GM21390 (cell line): ENCODE measurements around the gene HIRA.
"Not testable (repeated sequence)": the region's sequence is repeated elsewhere in the genome, so short reads cannot be mapped to it uniquely, and the experiment has no call there.

ENCODE experiments used
- ATAC-seq: cut with Tn5 transposase; IDR thresholded peaks from one replicate; pipeline ENCODE4 v1.9.1; 2021; ENCODE audit not compliant: unreplicated experiment

HIRA gene

GRCh38 chr22:19331474-19331873 is 100.1 kb downstream of the HIRA start:
- ATAC-seq, result no peak

DNA sequence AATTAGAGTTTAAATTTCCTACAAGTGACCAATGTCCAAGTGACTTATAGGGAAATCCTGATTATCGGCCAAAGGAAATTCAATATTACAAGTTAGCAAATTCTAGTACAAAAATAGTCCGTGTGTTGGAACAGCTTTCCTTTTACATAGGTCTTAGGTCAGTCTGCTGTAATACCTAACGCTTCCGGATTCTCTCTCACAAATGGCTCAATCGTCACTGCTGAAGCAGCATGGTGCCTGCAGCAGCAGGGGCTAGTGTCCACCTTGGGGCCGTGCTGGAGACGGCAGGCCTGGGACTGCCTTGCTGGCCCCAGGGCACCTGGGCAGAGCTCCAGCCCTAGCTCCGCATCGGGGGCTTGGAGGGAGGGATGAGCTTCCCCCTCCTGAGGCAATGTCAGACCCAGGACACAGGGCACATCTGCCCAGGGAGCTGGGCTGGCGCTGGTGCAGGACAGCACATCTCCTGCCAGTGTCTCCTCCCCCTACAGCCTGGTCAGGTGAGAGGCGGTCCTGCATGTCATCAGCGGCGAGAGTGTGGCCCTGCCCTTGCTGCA is 100.6 kb downstream of the HIRA start:
- no peak for ATAC-seq

GRCh38 chr22:19330205-19330604 is 101.3 kb downstream of the HIRA start:
- ATAC-seq, result not testable (repeated sequence)

DNA sequence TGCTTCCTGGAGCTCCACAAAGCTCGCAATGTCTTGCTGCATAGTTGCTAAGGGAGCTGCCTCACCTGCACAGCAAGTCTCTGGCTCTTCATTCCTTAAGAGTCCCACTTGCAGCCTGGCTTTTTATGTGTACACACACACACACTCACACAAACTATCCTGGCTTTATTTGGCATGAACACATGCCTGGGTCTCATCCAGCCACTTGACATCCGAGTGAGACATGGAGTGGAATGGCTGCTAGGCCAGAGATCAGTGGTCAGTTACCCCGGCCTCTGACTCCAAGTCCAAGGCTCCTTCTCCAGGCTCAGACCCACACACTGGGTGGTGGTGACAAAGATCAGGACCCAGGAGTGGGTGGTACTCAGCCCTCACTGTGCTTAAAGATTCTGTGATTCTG is 102.1 kb downstream of the HIRA start:
- no peak for ATAC-seq

DNA sequence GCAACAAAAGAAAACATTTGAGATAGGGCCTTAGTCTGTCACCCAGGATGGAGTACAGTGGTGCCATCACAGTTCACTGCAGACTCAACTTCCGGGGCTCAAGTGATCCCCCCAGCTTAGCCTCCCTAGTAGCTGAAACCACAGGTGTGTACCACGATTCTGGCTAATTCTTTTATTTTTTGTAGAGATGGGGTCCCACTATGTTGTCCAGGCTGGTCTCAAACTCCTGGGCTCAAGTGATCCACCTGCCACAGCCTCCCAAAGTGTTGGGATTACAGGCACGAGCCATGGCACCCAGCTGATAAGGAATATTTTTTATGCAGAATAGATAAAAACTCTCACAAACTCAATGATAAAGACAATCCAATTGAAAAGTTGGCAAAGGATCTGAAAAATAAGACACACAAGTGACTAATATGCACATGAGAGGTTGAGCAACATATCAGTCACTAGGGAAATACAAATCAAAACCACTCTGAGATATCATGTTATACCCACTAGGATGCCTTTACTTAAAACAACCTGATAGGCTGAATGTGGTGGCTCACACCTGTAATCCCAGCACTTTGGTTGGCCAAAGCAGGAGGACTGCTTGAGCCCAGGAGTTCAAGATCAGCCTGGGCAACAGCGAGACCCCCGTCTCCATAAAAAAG is 106.1 kb downstream of the HIRA start:
- ATAC-seq, result no peak

DNA sequence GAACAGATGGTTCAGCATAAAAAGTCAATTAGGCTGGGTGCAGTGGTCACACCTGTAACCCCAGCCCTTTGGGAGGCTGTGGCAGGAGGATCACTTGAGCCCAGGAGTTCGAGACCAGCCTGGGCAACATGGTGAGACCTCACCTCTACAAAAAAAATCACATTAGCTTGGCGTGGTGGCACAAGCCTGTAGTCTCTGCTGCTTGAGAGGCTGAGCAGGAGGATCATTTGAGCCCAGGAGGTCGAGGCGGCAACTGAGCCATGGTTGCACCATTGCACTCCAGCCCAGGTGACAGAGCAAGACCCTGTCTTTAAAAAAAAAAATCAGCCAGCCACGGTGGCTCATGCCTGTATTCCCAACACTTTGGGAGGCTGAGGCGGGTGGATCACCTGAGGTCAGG is 108.1 kb downstream of the HIRA start:
- not testable (repeated sequence) for ATAC-seq

- no peak for ATAC-seq
Observed at GRCh38 chr22:19321757-19322156, 109.8 kb downstream of the HIRA start.

GRCh38 chr22:19320136-19320535 is 111.4 kb downstream of the HIRA start:
- not testable (repeated sequence) for ATAC-seq

- no peak for ATAC-seq
Observed at GRCh38 chr22:19319281-19319680, 112.3 kb downstream of the HIRA start.

- no peak for ATAC-seq
Observed at GRCh38 chr22:19317865-19318264, 113.7 kb downstream of the HIRA start.

GRCh38 chr22:19307872-19308271 is 123.7 kb downstream of the HIRA start:
- ATAC-seq, result no peak

DNA sequence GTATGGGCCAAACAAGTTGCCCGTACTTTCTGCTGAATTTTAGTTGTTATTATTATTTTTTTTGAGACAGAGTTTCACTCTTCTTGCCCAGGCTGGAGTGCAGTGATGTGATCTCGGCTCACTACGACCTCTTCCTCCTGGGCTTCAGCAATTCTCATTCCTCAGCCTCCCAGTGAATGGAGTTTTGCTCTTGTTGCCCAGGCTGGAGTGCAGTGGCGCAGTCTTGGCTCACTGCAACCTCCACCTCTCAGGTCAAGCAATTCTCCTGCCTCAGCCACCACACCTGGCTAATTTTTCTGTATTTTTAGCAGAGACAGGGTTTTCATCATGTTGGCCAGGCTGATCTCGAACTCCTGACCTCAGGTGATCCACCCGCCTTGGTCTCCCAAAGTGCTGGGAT is 125.0 kb downstream of the HIRA start:
- not testable (repeated sequence) for ATAC-seq

- ATAC-seq, result no peak
Observed at GRCh38 chr22:19304547-19304946, 127.0 kb downstream of the HIRA start.

DNA sequence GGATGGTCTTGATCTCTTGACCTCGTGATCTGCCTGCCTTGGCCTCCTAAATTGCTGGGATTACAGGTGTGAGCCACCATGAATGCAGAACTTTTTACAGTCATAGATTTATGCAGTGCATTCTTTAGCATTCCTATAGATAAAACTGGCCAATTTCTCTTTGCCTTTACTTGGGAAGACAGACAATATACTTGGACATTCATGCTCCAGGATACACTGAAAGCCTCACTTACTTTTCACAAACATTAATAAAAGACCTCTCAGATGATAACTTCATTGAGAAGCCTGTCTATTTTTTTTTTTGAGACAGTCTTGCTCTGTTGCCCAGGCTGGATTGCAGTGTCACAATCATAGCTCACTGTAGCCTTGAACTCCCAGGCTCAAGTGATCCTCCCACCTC is 127.7 kb downstream of the HIRA start:
- ATAC-seq, result no peak

DNA sequence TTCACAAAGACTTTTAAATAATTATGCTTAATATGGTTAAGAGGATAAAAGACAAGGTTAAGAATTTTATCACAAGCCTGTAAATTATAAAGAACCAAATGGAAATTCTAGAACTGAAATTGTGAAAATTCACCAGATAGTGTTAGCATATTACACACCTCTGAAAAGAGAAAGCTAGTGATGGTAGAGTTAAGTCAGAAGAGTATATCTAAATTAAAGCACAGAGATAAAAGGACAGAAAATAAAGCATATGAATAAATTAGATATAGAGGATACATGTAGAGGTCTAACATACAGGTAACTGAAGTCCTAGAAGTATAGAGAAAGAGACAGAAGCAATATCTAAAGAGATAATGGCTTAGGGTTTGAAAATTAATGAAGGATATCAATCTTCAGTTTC is 135.8 kb downstream of the HIRA start:
- ATAC-seq, result no peak

GRCh38 chr22:19292458-19293230 is 138.9 kb downstream of the HIRA start:
- no peak for ATAC-seq

DNA sequence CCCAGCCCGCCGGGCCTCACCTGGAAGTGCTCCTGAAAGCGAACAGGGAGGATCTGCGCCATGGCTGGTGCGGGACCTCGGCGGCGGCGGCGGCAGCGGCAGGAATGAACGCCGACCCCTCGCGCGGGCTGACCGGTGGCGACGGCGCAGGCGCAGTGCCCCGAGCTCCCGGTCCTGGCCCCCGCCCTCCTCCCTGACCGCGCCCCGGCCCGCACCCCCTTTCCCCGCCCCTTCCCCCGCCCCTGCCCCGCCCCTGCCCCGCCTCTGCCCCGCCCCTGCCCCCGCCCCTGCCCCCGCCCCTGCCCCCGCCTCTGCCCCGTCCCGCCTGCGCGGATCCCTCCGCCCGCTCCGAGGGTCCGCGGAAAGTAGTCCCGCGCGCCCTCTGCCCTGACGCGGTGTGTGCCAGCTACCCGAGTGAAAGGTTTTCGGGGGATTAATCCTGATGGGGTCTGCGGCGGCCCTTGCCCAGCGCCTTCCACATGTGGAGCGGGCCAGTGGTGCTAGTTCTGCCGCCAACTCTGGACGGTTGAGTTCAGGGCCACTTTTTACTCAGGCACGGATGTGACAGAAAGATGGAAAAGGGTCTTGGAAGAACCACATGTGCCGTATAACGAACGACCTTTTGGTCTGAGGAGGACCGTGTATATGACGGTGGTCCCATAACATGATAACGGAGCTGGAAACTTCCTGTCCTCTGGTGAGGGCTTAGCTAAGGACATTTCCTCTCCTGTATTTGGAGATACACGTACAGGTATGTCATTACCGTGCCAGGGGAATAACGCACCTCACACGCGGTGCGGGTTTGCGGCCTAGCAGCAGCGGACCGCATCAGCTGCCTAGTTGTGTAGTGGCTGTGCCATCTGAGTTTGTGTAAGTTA is 139.7 kb downstream of the HIRA start, which contains the start of gene CLTCL1:
CLTCL1 (minus strand) TSS at position 140 of the 878 bp plus-strand sequence; CDS start at position 62, 78 bp downstream.
- ATAC-seq, result no peak

DNA sequence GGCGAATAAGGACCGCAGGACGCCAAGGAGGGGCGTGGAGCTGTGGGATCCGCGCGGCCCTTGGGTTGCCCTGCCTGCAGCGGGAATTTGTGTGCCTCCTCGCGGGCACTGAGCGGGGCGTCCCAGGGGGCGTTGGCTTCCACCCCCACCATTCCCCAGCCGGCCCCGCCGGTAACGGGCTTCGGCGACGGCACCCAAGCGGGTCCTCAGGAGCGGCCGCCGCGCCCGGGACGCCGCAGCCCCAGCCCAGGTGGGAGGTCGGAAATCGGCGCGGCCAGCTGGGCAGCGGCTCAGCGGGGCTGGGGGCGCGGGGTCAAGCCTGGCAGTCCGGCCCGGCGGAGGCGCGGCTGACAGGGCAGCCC is 140.3 kb downstream of the HIRA start:
- no peak for ATAC-seq

DNA sequence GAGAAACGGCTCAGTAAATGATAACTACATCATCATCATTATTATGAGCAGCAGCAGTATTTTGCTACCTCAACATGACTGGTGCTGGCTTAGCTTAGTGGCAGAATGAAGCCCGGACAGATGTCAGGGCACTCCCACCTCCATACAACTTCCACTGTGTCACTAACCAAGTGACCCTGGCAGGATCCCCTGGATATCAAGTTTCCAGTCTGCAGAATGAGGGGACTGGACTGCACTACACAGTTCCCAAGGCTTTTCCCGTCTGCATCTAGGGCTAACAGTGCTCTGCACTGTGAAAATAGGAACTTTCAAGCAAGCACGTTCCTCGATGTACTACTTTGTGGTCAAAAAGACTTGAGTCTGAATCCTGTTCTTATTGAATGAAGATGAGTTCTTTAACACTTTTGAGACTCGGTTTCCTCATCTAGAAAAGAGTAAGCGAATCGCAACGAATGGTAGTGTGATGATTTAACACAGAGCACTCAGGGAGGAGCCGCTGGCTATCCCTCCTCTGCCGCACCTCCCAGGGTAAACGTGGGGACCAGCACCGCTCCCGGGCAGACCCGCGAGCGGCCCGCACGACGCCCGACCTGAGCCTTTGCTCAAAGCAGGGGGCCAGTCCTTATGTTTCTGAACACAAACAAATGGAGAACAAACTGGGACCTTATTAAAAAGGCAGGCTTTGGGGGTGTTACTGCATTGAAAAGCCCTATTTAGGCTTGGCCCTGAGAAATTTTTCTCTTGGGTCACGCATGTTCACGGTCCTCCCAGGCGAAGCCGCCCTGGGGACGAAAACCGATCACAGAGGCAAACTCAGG is 140.9 kb downstream of the HIRA start:
- no peak for ATAC-seq

GRCh38 chr22:19289475-19290161 is 141.9 kb downstream of the HIRA start:
- no peak for ATAC-seq
